HG03108 (cell line): Measurements from ENCODE around the gene MRPL40.

Experiments
- ATAC-seq: cut with Tn5 transposase; IDR thresholded peaks from one replicate; pipeline ENCODE4 v1.9.1; 2021; ENCODE audit warnings: moderate library complexity; ENCODE audit not compliant: unreplicated experiment

MRPL40 gene

DNA sequence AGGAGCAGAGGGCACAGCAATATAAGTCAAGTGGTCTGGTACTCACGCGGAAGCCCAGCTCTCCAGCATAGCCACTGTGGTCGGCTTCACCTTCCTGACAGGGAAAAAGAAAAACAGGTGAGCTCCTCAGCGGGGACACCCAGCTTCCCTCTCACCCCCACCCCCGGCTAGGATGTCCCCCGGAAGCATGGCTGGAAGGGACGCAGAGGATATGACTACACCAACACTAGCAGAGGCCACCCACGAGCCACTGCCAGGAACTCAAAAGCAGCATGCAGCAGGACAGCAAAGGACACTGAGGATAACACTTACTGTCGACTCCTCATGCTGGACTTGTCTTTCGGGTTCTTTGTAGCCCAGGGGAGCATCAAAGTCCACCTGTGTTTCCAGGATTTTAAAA is 24.2 kb downstream of the MRPL40 start:
- no peak for ATAC-seq

DNA sequence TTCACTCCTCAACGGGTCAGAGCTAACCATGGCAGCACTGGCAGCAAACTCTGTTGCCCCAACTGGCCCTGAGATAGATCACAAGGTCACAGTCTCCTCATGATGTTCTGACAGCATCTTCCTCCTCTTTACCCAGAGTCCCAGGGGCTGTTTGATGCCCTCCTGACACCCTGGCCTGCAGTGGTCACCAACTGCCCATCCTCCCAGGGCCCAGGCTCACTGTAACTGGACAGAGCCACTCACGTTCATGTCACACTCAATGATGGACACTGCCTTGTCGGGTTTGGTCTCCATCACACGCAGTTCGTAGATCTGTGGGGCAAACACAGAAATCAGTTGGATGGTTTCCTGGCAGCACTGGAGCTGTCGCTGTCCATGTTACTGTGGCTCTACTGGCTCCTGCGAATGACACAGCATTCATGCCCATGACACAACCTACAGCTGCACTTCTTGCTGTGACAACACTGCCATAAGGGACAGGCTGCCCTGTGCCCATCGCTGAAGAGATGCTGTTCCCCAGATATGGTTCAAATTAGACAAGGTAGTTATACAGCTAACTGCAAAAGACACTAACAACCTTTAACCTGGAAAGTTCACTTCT is 25.6 kb downstream of the MRPL40 start:
- ATAC-seq, result no peak

DNA sequence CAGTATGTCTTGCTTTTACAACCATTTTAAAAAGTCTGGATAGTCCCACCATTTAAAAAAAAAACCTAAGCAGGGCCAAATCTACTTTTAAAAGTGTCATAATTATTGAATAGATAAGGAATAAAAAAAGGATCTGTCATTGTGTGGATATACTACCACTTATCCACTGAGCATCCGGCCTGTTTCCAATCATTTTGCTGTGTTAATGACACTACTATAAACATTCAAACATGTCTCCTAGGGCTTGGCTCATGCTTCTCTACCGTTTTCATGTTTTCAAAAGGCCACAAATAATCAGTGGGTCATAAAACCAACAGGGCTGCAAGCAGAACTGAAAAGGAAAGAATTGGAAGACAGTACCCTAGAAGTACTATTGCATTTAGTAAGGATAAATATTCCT is 27.7 kb downstream of the MRPL40 start:
- no peak for ATAC-seq

DNA sequence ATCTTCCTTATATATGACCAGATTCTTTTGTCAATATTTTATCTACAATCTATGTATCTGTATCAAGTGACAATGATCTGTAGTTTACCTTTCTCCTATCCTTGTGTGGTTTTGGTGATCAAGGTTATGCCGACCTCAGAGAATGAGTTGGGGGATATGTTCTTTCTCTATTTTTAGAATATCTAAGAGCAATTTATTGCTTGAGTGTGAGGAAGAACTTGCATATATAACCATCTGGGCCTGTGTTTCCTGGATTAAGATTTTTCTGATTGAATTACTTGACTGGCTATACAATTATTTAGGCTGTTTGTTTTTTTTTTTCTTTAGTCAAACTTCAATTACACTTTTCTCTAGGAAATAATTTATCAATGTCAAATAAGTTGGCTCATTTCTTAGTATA is 29.2 kb downstream of the MRPL40 start:
- no peak for ATAC-seq

DNA sequence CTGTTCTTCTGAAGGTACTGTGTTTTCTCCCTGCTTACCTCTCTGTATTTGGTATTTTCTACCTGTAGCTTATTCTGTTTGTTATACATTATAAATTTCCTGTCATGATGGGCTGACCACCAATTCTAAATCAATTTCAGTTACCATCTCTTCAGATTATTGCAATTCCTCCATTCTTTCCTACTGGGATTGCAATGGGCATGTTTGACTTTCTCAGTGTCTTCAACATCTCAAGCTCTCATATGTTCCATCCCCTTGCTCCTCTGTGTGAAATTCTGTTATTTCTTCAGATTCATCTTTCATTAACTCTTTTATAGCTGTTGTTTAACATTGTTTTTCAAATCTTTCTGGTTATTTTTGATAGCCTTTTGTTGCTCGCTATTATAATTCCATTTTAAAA is 30.7 kb downstream of the MRPL40 start:
- no peak for ATAC-seq

DNA sequence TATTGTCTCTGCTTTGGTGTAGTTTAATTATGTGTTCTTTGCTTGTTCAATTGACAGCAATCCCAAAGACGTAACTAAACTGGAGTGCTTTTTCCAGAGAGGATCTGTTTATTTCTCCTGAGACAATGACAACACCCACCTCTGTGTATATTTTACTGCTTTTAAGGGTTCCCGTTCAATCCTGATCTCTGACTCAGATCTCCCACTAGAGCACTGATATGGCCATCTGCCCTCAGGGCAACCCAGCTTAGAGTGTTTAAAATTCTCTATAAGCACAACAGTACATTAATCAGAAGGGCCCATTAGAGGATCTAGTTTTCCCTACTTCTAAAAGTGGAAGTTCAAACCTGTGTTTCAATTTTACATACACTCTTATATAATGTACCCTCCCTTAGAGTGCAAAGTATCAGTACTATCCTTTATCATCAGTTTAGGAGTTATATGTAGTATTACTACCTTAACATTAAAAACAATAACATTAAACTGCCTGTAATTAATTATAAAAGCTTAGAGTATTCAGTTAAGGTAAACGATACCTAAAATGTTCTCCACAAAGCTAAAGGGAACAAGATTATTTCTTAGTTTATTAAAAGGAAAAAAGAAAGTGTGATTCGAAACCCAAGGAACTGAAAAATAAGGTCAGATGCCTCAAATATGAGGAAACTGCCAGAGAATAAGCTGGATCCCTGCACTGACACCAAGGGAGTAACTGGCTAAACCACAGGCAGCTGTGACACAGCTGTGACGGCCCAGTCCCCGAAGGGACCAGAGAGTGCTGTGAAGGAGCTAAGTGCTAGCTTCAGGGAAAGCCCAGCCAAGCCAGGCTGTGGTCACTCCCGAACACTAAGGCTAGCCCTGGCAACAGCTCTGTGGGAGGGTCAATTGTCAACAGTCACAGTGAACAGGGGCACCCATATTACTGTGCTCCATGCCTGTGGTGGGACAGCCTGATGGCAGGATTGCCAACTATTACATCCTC is 31.4 kb downstream of the MRPL40 start:
- no peak for ATAC-seq

DNA sequence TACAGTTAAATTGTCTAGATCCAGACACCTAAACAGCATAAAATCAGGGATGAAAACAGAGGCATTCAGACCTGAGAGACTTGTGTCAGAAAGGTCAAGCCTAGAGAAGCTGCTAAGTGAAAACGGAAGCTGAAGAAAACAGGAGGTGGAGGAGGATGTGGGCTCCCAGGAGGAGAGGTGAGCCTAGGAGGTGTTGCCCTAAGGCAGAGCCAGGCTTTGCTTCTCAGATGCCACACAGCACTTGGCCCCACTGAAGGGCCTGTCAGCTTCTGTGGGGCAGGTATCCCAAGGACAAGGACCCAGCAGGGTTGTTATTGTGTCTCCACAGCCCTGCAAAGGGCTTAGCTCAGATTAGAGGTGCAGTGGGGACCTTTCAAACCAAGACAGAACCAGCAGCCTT is 32.2 kb downstream of the MRPL40 start:
- no peak for ATAC-seq

DNA sequence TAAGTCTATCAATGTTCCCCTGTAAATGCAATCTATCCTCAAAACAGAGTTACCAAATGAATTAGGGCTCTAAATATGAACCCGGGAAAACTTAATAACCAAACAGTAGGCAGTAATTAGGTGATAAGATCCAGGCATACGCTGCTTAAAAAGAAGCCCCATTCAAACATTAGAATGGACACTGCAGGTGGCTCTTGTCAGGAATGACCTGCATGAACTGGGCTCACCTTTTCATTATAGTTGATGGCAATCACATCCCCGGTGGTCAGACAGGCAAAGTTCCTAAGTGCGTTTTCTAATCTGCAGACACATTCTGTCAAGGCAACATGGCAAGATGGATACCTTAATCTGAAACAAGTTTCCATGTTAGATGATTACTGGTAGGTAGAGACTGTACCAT is 32.6 kb downstream of the MRPL40 start:
- no peak for ATAC-seq

DNA sequence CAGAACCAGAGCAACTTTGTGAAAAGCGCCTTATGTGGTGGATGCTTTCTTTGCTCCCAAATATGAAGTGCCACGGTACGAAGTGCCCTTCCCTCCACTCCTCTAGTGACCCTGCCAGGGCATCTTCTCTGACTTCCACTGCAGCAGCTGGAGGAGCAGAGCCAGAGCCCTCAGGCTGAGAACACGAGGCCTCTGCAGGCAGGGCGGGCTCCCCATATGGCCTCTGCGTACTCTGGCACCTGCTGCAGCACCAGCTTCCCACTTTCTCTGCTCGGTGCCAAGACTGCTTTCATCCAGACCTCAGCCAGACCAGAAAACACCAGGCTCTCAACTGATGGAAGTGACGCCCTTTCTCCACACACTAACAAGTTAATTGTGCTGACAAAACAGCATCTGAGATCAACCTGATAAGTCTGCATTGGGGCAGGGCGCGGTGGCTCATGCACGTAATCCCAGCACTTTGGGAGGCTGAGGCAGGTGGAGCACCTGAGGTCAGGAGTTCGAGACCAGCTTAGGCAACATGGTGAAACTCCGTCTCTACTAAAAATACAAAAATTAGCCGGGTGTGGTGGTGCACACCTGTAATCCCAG is 33.9 kb downstream of the MRPL40 start:
- no peak for ATAC-seq

DNA sequence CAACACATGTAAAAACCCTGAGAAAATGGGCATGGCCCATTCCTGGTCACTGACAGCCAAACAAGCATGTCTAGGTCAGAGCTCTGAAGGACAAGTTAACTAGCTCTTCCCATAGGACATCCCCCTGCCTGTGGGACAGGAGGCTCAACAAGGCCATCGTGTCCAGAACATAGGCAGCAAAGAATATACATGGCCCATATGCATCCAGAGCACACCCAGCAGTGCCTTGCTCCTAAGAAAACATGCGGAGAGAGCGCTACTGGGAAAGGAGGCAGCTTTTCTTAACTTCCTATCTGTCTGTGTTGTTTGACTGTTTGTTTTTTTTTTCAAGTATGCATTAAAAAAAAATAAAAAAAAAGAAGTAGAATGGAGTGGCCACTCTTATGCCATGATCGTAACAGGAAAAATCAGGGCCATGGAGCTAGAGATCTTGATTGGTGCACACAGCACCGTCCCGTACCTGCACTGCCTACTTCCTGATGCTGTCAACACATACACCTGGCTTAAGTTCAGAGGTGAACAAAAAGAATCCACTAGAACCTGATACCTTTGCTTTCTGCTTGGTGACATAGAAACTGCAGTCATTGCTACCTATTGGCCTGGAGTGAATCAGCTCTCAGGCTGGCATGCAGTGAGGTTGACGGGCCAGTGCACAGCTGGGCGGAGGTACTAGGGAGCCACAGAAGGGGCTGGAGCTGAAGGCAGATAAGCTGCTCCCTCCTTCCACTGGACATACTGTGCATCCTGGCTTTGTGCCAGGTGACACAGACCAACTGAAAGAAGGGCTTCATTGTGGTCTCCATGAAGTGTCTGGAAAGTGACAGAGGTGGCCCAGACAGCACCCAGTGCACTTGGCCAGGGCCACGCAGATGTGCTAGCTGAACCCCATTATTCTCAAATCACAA is 34.8 kb downstream of the MRPL40 start:
- ATAC-seq, result no peak

DNA sequence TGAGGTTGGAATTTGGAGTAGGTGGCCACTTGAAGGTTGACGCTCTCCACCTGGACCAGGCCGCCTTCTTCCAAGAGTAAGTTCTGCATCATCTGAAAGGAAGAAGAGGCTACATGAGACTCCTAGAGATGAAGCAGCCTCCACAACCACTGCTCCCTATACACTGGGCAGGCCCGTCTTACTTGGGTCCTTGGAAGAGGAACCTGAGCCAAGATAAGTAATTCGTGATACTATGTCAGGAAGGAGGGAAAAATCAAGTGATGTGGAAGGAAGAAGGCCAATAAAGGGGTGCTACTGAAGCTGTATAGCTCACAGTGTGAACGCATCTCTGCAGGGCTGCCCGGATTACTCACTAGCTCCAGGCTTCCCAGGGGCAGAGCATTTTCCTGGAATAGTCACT is 35.6 kb downstream of the MRPL40 start:
- no peak for ATAC-seq

DNA sequence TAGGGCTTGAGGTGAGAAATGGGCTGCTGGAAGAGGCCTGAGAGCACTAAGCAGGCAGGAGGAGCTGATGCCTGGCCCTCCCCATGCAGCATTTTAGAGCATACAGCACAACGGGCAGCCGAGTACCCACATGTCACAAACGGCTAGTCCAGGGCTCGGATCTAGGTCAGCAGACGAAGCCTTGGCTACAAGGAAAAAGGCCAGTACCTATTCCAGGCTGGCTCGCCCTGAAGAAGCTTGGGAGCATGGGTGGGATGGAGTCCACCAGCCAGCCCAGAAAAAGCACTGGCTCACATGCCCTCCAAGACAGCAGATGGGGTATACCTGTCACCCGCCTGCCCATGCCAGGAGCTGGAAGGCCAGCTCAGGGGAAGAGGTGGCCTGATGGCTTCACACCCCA is 37.1 kb downstream of the MRPL40 start:
- ATAC-seq, result no peak

DNA sequence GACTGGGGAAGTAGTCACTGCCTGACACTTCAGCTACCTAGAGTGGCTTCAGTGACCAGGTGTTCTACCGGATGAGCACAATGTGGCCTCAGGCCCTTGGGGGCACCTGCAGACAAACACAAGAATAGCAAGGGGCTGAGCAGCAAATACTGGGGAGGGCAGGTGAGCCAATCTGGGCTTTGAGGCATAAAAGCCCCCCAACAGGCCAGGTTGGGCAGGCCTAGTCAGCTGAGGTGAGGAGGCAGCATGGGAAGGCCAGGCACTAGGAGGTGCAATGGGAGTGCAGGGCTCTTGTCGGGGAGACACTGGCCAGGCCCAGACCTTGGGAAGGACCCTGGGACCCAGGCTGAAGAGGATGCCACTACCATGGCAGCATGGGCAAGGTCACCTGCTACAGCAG is 37.7 kb downstream of the MRPL40 start:
- no peak for ATAC-seq

DNA sequence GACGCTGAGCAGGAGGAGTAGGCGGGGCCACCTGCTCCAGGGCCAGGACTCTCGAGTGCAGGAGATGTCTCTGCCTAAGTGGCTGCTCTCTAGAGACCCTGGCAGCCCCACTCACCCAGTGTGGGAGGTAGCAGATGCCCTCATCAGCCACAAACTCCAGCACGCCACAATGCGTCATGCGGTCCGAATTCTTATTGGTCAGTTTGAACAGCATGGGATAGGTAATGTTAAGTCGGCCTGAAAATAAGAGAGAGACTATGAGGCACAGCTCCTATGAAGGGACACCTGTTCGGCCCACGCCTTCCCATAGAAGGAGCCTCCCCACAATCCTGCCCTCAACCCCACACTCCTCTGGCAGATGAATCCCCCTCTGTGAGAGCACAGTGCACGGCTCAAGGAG is 39.2 kb downstream of the MRPL40 start:
- ATAC-seq, result no peak

DNA sequence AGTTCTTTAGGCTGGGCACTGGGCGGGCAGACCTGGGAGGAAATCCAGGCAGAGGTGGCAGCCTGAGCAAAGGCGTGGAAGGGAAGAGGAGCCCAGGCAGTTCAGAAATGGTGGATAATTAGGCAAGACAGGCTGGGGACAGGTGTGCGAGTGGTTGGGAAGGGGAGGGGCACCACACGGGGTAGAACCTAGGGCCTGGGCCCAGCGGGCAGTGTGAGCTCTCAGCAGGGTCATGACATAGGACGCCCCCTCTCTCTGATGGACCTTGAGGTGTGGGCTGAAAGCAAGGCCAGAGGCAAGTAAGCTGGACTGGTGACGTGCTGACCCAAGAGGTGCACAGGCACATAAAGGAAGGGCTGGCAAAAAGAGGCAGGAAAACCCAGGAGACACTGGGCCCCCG is 39.9 kb downstream of the MRPL40 start:
- no peak for ATAC-seq

DNA sequence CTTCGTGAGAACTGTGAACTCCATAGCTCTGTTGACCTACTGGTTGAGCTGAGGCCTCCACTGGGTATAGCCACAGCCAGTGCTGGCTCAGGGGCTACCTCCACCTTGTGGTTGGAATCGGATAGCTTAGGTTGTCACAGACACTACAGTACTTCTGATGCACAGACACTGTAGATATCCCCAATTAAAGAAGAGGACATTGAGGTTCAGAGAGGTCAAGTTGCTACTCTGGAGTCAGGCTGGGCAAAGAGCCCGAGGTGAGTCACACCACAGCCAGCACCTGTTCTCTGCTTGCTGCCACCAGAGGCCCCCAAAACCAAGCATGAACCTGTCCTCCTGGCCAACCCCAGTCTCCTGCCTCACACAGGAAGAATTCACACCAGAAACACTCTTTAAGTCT is 41.2 kb downstream of the MRPL40 start:
- ATAC-seq, result no peak

DNA sequence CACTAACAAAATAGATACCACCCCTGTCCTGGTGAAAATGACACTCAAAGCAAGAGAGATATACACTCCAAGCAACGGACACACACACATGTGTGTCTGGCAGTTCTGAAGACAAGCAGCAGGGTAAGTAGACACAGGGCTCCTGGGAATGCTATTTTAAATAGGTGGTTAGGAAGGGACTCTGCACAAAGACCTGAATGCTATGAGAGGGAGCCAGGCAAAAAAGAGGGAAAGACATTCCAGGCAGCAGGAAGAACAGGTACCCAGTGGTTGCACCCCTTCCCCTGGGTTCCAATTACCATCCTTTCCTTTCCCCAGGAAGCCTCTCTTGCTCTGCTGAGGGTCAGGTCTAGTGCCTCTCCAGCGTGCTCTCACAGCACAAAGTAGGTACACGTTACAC is 43.7 kb downstream of the MRPL40 start:
- ATAC-seq, result no peak

DNA sequence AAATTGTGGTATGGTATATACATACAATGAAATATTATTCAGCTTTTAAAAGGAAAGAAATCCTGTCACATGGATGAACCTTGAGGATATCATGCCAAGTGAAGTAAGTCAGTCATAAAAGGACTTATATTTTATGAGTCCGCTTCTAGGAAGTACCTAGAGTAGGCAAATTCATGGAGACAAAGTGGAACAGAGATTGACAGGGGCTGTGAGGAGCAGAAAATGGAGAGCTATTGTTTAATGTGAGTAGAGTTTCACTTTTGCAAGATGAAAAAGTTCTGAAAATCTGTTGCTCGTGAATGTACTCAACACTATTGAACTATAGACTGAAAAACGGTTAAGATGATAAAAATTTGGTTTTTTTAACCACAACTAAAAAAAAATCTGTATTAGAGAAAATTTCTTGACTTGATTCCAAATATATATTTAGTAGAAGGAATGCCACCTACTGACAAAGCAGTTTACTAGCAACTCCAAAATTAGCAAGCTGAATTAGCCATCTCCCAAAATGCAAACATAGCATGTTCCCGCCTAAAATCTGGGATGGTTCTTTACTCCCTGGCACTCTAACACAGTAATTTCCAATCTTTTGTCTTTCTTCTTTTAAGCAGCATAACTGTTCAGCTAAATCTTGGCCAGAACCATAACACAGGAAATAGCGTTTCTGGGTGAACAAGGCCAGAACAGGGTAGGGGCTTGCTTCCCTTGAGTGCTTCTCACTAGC is 45.1 kb downstream of the MRPL40 start:
- ATAC-seq, result no peak

DNA sequence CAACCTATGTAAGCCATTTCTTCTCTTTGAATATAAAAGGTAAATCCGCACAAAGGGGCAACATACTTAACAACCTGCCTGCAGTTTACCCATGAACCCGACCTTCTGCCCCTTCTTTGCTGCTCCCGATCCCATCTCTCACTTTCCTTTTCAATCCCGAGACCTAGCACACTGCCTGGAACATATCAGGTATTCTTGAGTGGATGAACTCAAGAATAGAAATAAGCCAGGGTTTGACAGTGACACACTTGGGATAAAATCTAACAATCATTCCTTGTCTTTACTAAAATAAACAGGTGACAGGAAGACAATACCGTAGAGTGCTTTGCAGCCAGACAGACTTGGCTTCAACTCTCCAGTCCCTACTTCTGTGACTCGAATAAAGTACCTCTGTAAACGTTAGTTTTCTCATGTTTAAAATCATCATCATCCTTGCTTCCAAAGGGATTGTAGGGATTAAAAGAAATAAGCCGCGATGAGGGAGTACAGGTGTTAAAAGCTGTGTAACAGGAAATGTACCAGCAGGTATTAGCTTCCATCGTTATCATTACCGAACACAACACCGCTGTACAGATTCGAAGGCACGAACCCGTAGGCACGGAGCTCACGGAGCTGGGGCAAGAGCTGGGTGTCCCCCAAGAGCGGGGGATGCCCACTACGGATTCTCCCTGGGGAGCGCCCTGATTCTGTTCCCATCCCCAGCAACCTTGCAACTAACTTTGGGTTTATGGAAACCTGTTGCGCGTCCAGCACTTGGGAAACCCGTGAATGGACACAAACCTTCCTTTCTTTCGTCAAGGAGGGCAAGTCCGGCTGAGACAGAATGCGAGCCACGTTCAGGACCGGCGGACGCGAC is 45.9 kb downstream of the MRPL40 start:
- no peak for ATAC-seq
